Upper lobe of right lung (tissue), 1 donor: ENCODE data around the gene SIK2. TPM values are rescaled to one million over a fixed set of nuclear protein-coding genes. Genes with fewer than 3 reads are reported as not detected.

Source experiments
- ATAC-seq: fragments of 200-7000 bp; cut with Tn5 transposase; one replicate; pipeline ENCODE4 v1.9.1; 2020; ENCODE audit warnings: mild to moderate bottlenecking, moderate library complexity
- DNase-seq: peaks from one replicate; pipeline ENCODE4 v3.0.0-alpha.2; 2020
- H3K27ac ChIP-seq: fragments of 200-600 bp; one replicate; pipeline ENCODE4 v1.8.0; 2022
- H3K27me3 ChIP-seq: fragments of 200-600 bp; one replicate; pipeline ENCODE4 v1.8.0; 2022; ENCODE audit warnings: mild to moderate bottlenecking
- H3K36me3 ChIP-seq: fragments of 200-600 bp; one replicate; pipeline ENCODE4 v1.8.0; 2022
- H3K4me1 ChIP-seq: fragments of 200-600 bp; one replicate; pipeline ENCODE4 v1.8.0; 2022
- H3K4me3 ChIP-seq: fragments of 200-600 bp; one replicate; pipeline ENCODE4 v1.8.0; 2022; ENCODE audit warnings: mild to moderate bottlenecking
- H3K9me3 ChIP-seq: fragments of 200-600 bp; one replicate; pipeline ENCODE4 v1.8.0; 2022
- intact Hi-C: fragments of 100-400 bp; cut with DNase I; formaldehyde crosslinking; loops from one replicate; pipeline ENCODE4 v1.11.0; 2022
- total RNA-seq: library from RNA; stranded (reverse); fragmentation: NEBNext Ultra II Directional; extraction: Animal tissue kit (Norgen Biotek cat#: 25700); gene quantifications from one replicate; pipeline ENCODE4 v1.2.1, GENCODE V29; 2021
- TF ChIP-seq, protein P1 (sequence below): fragments of 200-600 bp; IDR thresholded peaks from one replicate; pipeline ENCODE4 v1.8.0; 2022; ENCODE audit warnings: antibody characterized with exemption
- donor health status: DM: no; HTN: yes; CAD: no; lungs with severe emphysema.

Gene SIK2
- total RNA-seq, 1 donor from 2014 or later, result 32.6 TPM

DNA sequence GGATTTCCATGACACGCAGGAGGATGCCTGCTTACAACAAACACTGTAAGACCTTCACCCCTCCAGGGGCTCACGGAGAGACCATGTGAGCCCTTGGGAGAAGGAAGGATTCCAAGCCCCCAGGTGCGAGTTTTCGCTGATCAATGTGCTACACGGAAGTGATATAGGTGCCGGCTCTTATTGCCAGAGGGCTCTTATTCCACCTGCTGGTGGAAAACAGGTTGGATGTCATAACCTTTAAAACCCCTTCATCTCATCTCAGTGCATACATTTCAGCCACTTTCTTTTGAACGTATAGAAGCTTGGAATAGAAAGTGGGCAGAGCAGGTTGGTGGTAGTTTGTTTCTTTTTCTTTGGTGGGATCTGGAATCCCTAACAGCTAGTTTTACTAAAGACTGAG is 35.9 kb upstream of the SIK2 start:
- peaks cover 4% of the 10 kb centered on the region for H3K4me1 ChIP-seq
- DNase-seq (no peak), ATAC-seq (no peak)
- TF ChIP-seq, protein P1, sequence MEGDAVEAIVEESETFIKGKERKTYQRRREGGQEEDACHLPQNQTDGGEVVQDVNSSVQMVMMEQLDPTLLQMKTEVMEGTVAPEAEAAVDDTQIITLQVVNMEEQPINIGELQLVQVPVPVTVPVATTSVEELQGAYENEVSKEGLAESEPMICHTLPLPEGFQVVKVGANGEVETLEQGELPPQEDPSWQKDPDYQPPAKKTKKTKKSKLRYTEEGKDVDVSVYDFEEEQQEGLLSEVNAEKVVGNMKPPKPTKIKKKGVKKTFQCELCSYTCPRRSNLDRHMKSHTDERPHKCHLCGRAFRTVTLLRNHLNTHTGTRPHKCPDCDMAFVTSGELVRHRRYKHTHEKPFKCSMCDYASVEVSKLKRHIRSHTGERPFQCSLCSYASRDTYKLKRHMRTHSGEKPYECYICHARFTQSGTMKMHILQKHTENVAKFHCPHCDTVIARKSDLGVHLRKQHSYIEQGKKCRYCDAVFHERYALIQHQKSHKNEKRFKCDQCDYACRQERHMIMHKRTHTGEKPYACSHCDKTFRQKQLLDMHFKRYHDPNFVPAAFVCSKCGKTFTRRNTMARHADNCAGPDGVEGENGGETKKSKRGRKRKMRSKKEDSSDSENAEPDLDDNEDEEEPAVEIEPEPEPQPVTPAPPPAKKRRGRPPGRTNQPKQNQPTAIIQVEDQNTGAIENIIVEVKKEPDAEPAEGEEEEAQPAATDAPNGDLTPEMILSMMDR, result no peak
- H3K4me3 ChIP-seq, result no peak overlapping the region
- H3K27ac ChIP-seq, result no peak overlapping the region
- H3K9me3 ChIP-seq, result no peaks in the 10 kb centered on the region
- intact Hi-C loops, result loop anchor here (10.0 kb wide), 1 partner anchor 278 kb away; no protein-coding TSS in a partner anchor
- H3K36me3 ChIP-seq, result no peaks in the 10 kb centered on the region
- H3K27me3 ChIP-seq, result no peaks in the 10 kb centered on the region

DNA sequence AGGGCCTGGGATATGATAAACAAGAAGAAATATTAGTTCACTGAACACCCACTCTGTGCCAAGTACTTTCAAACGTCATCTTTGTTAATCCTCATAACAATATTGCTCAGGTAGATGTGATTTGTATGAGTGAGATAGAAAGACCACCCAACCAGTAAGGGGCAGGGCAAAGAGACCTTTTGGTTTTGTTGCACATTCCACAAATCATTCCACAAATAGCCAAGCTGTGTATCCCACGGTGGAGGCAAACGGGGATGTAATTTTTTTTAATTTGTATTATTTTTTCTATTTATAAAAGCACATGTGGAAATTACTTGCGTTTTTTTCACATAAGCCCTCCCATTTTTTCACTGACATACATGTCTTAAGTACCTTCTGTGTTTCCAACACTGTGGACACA is 32.8 kb upstream of the SIK2 start:
- Histone ChIP-seq H3K36me3 (no peaks in the 10 kb centered on the region), H3K27me3 (no peaks in the 10 kb centered on the region), H3K27ac (no peak overlapping the region), H3K9me3 (no peaks in the 10 kb centered on the region), H3K4me3 (no peak overlapping the region), H3K4me1 (peaks cover 4% of the 10 kb centered on the region)
- TF ChIP-seq, protein P1, result no peak
- intact Hi-C loops, result loop anchor here (10.0 kb wide), 1 partner anchor 275 kb away; no protein-coding TSS in a partner anchor
- ATAC-seq, result no peak
- DNase-seq, result no peak

DNA sequence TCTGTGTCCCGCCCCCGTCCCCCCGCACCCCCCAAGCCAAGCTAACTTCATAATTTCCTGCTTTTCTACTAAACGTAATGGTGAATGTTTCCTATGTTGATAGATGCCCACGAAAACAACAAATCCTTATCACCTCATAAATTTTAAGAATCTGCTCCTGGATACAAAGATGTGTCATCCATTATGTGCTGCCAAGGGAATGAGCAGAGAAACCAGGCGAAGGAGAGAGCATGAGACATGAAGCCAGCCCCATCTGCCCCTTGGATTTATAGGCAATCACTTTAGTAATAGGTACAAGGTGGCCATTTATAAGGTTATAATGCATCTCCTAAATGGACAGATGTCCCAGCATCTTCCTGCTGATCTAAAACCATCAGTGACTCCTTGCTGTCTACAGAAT is 31.5 kb upstream of the SIK2 start:
- Histone ChIP-seq H3K36me3 (no peaks in the 10 kb centered on the region), H3K4me3 (no peak overlapping the region), H3K9me3 (no peaks in the 10 kb centered on the region), H3K4me1 (peaks cover 4% of the 10 kb centered on the region), H3K27me3 (no peaks in the 10 kb centered on the region), H3K27ac (no peak overlapping the region)
- ATAC-seq (no peak), DNase-seq (no peak)
- TF ChIP-seq, protein P1, result no peak
- intact Hi-C loops, result no loop called here

DNA sequence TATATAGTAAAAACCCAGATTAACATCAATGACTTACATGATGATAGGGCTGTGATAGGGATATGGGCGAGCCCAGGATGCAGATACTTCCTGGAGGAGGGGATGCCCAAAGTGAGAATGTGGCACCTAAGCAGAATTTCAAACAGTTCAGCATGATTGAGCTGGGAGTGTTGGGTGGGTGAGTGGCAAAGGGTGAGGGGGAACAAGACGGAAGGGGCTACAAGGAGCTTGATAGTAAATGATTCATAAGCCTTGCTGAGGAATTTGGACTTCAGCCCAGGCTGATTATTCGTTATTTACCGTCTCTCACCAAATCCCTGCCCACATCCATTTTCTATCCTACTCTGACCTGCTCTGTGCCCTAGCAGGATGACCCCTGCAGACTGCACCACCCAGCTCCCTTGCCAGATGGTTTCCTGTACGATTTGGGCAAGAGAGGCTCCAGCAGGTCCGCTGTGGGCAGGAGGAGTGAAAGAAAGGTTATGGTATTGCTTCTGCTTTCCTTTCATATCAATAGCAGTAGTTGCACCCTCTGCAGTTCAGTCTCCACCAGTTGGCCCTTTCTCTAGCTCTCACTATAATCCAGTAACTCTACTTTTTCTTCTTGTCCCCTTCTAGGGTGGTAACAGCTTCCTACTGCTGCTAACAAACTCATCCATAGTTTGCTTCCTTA is 30.3 kb upstream of the SIK2 start:
- no peak for ATAC-seq
- no peaks in the 10 kb centered on the region for H3K27me3 ChIP-seq
- no peaks in the 10 kb centered on the region for H3K36me3 ChIP-seq
- H3K27ac ChIP-seq, result no peak overlapping the region
- TF ChIP-seq, protein P1, result no peak
- H3K4me1 ChIP-seq, result peaks cover 4% of the 10 kb centered on the region
- H3K4me3 ChIP-seq, result no peak overlapping the region
- no peak for DNase-seq
- intact Hi-C loops, result no loop called here
- H3K9me3 ChIP-seq, result no peaks in the 10 kb centered on the region

DNA sequence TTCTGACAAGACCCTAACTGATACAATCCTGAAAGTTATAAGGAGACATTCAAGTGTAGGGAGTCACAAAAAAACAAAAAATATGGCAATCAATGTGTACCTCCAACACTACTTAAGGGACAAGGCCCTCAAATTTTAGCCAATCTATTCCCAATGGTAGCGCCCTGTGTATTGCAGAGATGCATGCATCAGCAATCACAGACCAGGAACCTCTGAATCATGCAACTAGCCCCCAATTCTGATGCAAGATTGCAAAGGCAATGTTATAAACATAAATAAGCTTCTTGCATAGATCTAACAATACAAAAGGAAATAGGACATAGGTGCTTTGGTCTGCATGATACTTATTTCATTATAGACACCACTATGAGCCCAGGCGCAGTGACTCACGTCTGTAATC is 29.7 kb upstream of the SIK2 start:
- no peaks in the 10 kb centered on the region for H3K36me3 ChIP-seq
- no peaks in the 10 kb centered on the region for H3K27me3 ChIP-seq
- TF ChIP-seq, protein P1, result no peak
- no peak overlapping the region for H3K4me3 ChIP-seq
- H3K4me1 ChIP-seq, result peaks cover 4% of the 10 kb centered on the region
- no peaks in the 10 kb centered on the region for H3K9me3 ChIP-seq
- H3K27ac ChIP-seq, result no peak overlapping the region
- no peak for ATAC-seq
- intact Hi-C loops, result no loop called here
- DNase-seq, result no peak
